Measurements from ENCODE around the gene RNF212B. TPM values are rescaled to one million over a fixed set of nuclear protein-coding genes. Genes with fewer than 3 reads are reported as not detected.
"Not testable (repeated sequence)": the region's sequence is repeated elsewhere in the genome, so short reads cannot be mapped to it uniquely, and the experiment has no call there.

RNF212B gene, protein sequence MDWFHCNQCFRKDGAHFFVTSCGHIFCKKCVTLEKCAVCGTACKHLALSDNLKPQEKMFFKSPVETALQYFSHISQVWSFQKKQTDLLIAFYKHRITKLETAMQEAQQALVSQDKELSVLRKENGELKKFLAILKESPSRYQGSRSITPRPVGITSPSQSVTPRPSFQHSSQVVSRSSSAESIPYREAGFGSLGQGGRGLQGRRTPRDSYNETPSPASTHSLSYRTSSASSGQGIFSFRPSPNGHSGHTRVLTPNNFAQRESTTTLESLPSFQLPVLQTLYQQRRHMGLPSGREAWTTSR
- polyA plus RNA-seq (ENCODE audit: insufficient read length in 3 of 3) = 1 to 10 TPM; 1.3 to 3.4 (median 2.3) TPM
- long read RNA-seq, donor 1 = 0 reads
- long read RNA-seq, donor 2 = 0 reads
- long read RNA-seq, donor 3 = 0 reads
- long read RNA-seq, donor 4, partial matches to known transcripts = 14 of 14 reads
- long read RNA-seq, donor 4, other reads (novel, unspliced or antisense) = 0 of 14 reads
- long read RNA-seq, donor 5 = 0 reads
- long read RNA-seq, donor 6, partial matches to known transcripts = 0 of 20 reads
- long read RNA-seq, donor 6, other reads (novel, unspliced or antisense) = 20 of 20 reads
- long read RNA-seq, donor 7, partial matches to known transcripts = 0 of 16 reads
- long read RNA-seq, donor 7, other reads (novel, unspliced or antisense) = 16 of 16 reads
- long read RNA-seq, donor 8 = 0 reads
- long read RNA-seq, donor 9, partial matches to known transcripts = 0 of 12 reads
- long read RNA-seq, donor 9, other reads (novel, unspliced or antisense) = 12 of 12 reads
- long read RNA-seq, donor 10, partial matches to known transcripts = 19 of 19 reads
- long read RNA-seq, donor 10, other reads (novel, unspliced or antisense) = 0 of 19 reads
- long read RNA-seq, donor 11, partial matches to known transcripts = 14 of 14 reads
- long read RNA-seq, donor 11, other reads (novel, unspliced or antisense) = 0 of 14 reads
- long read RNA-seq, donor 12, partial matches to known transcripts = 21 of 21 reads
- long read RNA-seq, donor 12, other reads (novel, unspliced or antisense) = 0 of 21 reads
- long read RNA-seq, donor 13 = 0 reads
- long read RNA-seq, donor 14 = 0 reads
- long read RNA-seq, donor 15 = 0 reads
- long read RNA-seq, donor 16, partial matches to known transcripts = 0 of 16 reads
- long read RNA-seq, donor 16, other reads (novel, unspliced or antisense) = 16 of 16 reads

- peak; percentile 82 for DNase-seq
These were observed at the start of gene RNF212B for GRCh38 chr14:23237772-23238594. Gene RNF212B, plus strand, starts transcription at chr14:23237936. Its CDS starts 2,410 bp downstream, at chr14:23240346.

GRCh38 chr14:23193432-23193831 is 44.3 kb upstream of the RNF212B start:
- no peak for DNase-seq

DNA sequence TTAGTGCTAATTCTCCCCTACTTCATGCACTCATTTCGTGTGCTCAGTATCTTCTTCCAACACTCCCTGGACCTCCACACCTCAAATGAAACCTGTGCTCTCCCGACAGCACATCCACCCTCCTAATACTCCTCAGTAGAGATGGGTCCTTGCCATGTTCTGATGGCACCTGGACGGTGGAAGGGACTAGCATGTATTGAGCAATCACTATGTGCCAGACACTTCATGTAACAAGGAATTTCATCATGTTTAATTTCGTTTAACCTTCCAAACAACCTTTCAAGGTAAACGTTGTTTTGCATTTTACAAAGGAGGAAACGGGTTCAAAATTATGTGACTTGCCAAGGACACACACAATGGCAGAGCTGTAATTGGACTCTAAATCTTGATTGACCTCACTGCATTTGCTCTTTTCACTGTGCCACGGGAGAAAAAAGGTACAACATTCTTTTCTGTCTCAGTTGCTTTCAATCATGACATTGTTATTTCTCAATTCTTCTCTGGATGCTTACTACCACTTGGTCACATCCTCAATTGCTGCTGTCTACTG is 42.1 kb upstream of the RNF212B start:
- DNase-seq = no peak

GRCh38 chr14:23196487-23196886 is 41.2 kb upstream of the RNF212B start:
- DNase-seq = not testable (repeated sequence)

DNA sequence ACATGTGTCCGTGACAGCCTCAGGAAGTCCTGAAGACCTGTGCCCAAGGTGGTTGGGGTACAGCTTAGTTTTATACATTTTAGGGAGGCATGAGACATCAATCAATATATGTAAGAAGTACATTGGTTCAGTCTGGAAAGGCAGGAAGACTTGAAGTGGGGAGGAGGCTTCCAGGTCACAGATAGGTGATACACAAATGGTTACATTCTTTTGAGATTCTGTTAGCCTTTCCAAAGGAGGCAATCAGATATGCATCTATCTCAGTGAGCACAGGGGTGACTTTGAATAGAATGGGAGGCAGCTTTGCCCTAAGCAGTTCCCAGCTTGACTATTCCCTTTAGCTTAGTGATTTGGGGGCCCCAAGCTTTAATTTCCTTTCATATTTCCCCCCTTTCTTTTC is 38.6 kb upstream of the RNF212B start:
- not testable (repeated sequence) for DNase-seq

- no peak for DNase-seq
These were observed 35.7 kb upstream of the RNF212B start for GRCh38 chr14:23202001-23202400.

- DNase-seq = no peak
These were observed 31.2 kb upstream of the RNF212B start for GRCh38 chr14:23206422-23207145.

- DNase-seq = no peak
These were observed 30.6 kb upstream of the RNF212B start for GRCh38 chr14:23207146-23207540.

GRCh38 chr14:23208324-23208723 is 29.4 kb upstream of the RNF212B start:
- no peak for DNase-seq

DNA sequence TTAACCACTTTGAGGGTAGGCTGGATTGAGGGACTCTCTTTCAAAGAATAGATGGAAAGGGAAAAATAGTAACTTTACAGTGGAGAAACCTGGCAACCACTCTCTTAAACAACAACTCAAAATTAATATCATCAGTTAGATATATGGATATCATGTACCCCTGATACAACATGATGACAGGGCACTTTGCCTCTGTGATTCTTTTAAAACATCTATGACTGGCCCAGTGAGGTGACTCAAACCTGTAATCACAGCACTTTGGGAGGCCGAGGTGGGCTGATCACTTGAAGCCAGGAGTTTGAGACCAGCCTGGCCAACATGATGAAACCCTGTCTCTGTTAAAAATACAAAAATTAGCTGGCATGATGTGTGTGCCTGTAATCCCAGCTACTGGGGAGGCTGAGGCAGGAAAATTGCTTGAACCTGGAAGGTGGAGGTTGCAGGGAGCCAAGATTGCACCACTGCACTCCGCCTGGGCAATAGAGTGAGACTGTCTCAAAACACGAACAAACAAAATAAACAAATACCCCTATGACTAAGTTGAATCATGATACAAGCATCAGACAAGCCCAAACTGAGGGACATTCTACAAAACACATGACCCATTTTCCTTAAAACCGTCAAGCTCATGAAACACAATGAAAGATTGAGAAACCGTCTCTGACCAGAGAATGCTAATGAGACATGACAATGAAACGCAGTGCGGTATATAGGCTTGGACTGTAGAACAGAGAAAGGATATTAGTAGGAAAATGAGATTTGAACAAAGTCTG is 27.9 kb upstream of the RNF212B start:
- no peak for DNase-seq

DNA sequence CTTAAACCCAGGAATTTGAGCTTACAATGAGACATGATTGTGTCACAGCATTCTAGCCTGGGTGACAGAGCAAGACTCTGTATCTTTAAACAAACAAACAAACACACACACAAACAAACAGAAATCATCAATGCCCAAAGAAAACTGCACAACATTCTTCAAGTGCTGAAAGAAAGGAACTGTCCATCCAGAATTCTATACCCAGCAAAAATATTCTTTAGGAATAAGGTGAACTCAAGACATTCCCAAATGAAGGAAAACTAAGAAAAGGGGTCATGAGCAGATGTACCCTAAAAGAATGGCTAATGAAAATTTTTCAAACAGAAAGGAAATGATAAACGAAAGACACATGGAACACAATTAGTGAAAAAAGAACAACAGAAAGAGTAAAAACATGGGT is 22.3 kb upstream of the RNF212B start:
- no peak for DNase-seq

DNA sequence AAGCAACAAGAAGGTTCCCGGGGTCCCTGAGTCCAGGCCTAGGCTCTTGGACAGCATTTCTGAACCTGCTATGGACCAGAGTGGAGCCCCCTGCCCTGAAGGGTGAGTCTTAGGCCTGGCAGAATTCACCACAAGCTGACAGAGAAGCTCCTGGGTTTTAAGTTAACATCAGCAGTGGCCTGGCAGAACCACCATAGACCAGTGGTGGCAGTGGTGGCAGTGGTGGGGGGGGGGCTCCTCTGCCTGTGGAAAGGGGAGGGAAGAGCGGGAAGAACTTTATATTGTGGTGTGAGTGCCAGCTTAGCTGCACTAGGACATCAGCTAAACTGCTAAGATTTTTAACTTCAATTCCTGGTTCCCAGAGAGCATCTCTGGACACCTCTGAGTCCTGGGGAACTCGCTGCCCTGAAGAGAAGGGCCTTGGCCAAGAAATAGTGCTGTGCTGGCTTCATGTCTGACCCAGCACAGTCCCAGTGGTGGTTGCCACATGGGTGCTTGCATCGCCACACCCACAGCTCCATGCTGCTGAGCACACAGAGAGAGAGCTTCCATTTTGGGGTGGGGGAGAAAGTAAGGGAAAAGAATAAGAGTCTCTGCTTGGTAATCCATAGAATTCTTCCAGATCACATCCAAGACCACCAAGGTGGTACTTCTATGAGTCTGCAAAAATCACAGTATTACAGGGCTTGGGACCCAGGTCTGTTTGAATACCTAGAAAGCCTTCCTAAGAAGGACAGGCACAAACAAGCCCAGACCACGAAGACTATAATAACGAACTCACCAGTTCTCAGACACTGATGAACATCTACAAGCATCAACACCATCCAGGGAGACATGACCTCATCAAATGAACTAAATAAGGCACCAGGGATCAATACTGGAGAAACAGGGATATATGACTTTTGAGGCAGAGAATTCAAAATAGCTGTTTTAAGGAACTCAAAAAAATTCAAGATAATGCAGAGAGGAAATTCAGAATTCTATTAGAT is 20.4 kb upstream of the RNF212B start:
- no peak for DNase-seq

GRCh38 chr14:23219075-23219474 is 18.7 kb upstream of the RNF212B start:
- no peak for DNase-seq

DNA sequence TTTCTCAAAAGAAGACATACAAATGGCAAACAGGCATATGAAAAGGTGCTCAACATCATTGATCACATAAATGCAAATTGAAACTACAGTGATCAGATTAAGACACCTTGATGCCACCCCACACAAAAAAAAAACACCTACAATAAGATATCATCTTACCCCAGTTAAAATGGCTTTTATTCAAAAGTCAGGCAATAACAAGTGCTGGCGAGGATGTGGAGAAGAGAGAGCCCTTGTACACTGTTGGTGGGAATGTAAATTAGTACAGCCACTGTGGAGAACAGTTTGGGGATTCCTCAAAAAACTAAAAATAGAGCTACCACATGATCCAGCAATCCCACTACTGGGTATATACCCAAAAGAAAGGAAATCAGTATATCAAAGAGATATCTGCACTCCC is 12.8 kb upstream of the RNF212B start:
- DNase-seq = not testable (repeated sequence)

GRCh38 chr14:23227566-23227965 is 10.2 kb upstream of the RNF212B start:
- no peak for DNase-seq

- DNase-seq = no peak
These were observed 8.9 kb upstream of the RNF212B start for GRCh38 chr14:23228812-23229211.

DNA sequence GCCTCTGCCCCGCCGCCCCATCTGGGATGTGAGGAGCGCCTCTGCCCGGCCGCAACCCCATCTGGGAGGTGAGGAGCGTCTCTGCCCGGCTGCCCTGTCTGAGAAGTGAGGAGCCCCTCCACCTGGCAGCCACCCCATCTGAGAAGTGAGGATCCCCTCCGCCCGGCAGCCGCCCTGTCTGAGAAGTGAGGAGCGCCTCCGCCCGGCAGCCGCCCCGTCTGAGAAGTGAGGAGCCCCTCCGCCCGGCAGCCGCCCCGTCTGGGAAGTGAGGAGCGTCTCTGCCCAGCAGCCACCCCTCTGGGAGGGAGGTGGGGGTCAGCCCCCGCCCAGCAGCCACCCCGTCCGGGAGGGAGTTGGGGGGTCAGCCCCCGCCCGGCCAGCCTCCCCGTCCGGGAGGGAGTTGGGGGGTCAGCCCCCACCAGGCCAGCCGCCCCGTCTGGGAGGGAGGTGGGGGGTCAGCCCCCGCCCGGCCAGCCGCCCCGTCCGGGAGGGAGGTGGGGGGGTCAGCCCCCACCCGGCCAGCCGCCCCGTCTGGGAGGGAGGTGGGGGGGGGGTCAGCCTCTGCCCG is 5.4 kb upstream of the RNF212B start:
- DNase-seq = not testable (repeated sequence)

- no peak for DNase-seq
These were observed 2.9 kb downstream of the RNF212B start for GRCh38 chr14:23240661-23241060.
